Fibroblast of gingiva (primary cell): Measurements from ENCODE around the gene SUN1.
"Not testable (repeated sequence)": the region's sequence is repeated elsewhere in the genome, so short reads cannot be mapped to it uniquely, and the experiment has no call there.

ENCODE experiments used
- DNase-seq: peaks from one replicate; pipeline ENCODE4 v3.0.0-alpha.2; 2011; ENCODE audit warnings: low read depth

SUN1 gene

GRCh38 chr7:835485-836401 lies 3.5 kb downstream of the SUN1 start:
- no peak for DNase-seq

- DNase-seq, result peak; percentile 51
These were observed 4.2 kb downstream of the SUN1 start for GRCh38 chr7:836429-836828.

- DNase-seq, result no peak
These were observed 4.7 kb downstream of the SUN1 start for GRCh38 chr7:837001-837400.

- DNase-seq, result no peak
These were observed 7.8 kb downstream of the SUN1 start for GRCh38 chr7:840001-840600.

- DNase-seq, result no peak
These were observed 9.7 kb downstream of the SUN1 start for GRCh38 chr7:841943-842342.

DNA sequence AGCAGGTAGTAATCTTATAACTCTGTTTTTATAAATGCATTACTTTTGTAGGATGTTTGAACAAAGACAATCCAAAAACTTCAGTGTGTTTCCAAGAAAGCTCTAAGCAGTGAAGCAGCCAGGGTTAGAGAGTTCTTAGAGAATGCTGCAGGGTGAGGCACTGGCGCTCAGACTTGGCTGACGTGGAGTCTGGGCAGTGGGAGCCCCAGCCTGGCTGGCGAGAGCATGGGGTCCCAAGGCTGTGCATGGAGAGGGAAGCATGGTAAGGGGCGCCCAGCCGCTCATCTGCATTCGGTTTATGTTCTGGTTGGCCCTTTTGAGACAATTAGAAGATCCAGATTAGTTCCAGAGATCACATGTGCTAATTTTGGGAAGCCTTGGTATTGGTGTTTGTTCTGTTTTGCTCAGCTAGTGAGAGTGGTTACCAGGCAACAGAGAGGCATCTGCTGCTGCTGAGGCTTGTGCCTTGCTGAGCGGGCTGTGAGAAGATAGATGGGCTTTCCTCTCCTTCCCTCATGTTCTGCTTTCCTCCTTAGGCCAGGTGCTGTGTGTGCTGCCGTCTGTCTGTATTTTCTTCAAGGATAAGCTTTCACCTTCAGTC lies 10.3 kb downstream of the SUN1 start:
- peak; percentile 14 for DNase-seq

DNA sequence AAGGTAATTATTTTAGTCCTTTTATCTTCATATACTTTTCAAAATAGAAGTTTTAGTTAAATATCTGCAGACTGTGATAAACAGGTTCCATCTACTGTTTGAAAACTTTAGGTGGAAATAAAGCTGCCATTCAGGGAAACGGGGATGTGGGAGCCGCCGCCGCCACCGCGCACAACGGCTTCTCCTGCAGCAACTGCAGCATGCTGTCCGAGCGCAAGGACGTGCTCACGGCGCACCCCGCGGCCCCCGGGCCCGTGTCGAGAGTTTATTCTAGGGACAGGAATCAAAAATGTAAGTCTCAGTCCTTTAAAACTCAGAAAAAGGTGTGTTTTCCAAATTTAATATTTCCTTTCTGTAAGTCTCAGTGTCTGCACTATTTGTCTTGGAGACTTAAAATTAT lies 11.0 kb downstream of the SUN1 start:
- no peak for DNase-seq

- no peak for DNase-seq
These were observed 11.8 kb downstream of the SUN1 start for GRCh38 chr7:844043-844442.

DNA sequence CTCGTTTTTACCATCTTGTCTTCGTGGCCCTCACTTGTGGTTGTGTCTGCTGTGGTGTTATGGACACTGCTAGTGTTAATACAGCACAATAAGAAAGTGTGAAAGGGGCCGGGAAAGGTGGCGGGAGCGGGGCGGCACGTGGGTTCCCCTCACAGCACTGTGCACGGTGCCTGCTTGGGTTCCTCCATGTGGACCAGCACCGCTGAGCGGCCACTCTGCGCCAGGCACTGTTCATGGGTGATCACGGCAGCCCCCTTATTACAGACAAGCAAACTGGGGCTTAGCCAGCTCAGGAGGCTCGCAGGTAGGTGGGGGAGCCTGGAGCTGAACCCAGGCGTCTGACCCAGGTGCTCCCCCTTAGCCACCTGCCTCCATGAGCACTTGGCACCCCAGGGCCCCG lies 12.2 kb downstream of the SUN1 start:
- no peak for DNase-seq

- DNase-seq, result no peak
These were observed 12.8 kb downstream of the SUN1 start for GRCh38 chr7:845091-845490.

GRCh38 chr7:845731-846130 lies 13.5 kb downstream of the SUN1 start:
- DNase-seq, result no peak

GRCh38 chr7:846958-847650 lies 14.8 kb downstream of the SUN1 start:
- DNase-seq, result not testable (repeated sequence)

GRCh38 chr7:847728-848127 lies 15.5 kb downstream of the SUN1 start:
- DNase-seq, result not testable (repeated sequence)

DNA sequence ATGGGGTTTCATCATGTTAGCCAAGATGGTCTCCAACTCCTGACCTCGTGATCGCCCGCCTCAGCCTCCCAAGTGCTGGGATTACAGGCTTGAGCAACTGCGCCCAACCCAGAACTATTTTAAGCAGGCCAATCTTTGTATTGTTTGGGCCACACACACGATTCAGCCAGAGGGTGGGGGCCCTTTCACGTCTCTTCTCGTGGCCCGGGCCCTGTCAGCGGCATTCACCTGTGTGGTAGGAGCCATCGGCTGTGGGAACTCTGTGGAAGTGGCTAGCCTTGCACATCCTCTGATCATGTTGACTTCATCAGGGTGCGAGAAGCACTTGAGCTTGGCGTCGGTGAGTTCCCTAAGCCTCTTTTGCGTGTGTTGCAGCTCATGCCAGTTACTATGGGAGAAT lies 16.9 kb downstream of the SUN1 start:
- no peak for DNase-seq

DNA sequence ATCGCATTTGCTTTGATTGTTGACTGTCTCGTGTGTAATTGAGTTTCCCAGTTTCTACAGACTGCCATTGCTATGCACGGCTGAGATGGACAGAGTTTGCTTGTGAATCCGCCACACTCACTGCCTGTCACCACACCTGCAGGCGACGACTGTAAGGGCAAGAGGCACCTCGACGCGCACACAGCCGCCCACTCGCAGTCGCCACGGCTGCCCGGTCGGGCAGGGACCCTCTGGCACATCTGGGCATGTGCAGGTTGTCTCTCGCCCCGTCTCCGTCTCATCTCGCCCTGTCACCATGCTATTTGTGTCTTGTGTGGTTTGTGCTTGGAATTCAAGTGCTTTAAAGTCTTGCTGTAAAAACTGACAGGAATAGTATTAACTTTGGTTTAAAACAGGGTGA lies 17.5 kb downstream of the SUN1 start:
- DNase-seq, result no peak

DNA sequence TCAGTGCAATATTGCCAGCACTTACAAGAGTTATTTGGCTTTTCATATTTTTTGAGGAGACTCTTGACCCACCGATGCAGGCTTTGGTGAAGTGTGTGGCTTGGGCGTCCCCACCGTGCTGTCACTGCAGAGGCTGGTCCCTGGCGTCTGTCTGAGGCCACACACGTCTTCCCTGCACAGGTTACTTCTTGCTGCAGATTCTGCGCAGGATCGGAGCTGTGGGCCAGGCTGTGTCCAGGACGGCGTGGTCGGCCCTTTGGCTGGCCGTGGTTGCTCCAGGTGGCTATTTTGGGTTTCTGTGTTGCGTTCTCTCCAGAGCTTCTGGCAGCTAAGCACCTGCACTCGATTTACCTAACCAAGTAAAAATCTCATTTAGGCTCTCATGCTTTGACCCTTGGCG lies 18.9 kb downstream of the SUN1 start:
- no peak for DNase-seq

GRCh38 chr7:853366-854117 lies 21.3 kb downstream of the SUN1 start:
- DNase-seq, result no peak

DNA sequence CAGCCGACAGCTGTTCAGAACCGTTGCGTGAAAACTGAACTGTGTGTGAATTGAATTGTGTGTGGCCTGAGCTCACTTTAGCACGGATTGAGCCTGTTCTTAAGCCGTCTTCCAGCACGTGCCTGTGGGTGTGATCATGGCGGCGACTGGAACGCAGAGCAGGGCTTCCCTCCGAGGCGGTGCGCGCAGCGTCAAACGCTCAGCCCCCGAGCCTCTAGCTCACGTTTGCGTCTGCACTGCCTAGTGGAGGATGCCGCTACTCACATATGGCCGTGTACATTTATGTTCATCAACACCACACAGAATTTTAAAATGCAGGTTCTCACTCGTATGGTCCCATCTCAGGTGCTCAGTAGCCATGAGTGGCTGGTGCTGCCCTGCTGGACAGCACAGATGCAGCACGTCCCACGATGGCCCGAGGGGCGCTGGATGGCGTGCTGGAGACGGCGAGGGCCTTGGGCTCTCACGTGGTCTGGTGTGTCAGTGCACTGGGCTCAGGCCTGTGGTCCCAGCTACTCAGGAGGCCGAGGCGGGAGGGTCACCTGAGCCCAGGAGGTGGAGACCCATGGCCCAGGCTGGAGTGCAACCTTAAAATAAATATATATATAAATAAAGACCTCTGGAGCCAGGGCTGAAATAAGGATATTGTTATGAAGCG lies 22.0 kb downstream of the SUN1 start:
- no peak for DNase-seq

DNA sequence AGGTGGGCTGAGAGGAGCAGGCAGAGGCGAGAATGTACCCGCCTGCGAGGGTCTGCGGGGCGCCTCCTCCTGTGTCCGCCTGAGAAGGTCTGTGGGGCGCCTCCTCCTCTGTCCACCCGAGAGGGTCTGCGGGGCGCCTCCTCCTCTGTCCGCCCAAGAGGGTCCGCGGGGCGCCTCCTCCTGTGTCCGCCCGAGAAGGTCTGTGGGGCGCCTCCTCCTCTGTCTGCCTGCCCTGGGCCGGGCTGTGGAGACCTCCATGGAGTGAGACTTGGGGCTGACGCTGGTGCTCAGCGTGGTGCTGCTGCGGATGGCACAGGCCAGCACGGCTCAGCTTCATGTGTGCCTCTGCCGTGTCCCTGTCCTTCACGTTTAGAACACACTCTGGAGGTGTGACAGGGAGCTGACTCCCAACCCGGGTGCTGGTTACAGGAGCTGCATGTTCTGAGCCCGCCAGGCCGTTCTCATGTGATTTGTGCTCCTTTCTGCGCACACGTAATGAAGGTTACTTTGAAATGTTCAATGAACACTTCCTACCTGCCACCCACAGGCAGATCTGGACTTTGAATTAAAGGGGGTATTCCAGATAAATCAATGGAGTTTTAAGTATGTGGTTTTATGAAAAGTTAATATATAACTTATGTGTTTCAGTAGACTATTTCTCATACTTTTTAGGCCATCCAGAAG lies 23.6 kb downstream of the SUN1 start:
- no peak for DNase-seq

GRCh38 chr7:856444-857095 lies 24.3 kb downstream of the SUN1 start:
- DNase-seq, result no peak
